Esophagus (tissue), 2 donors: ENCODE results near the gene CD207. TPM values are rescaled to one million over a fixed set of nuclear protein-coding genes. Genes with fewer than 3 reads are reported as not detected.

Experiments used
- H3K27ac ChIP-seq, 2 donors: one replicate each; pipeline ENCODE4 v1.5.1; 2013; ENCODE audit warnings: low read depth in 2 of 2, mild to moderate bottlenecking in 2 of 2, inconsistent platforms in 1 of 2, low read length in 1 of 2, moderate library complexity in 1 of 2
- H3K27me3 ChIP-seq, 2 donors: one replicate each; pipeline ENCODE4 v1.6.1; 2013; ENCODE audit warnings: low read length in 2 of 2, control low read depth in 1 of 2, mild to moderate bottlenecking in 1 of 2; ENCODE audit not compliant: insufficient read depth in 2 of 2, control insufficient read depth in 1 of 2
- H3K36me3 ChIP-seq, 2 donors: one replicate each; pipeline ENCODE4 v1.6.1; 2013; ENCODE audit warnings: low read length in 1 of 2; ENCODE audit not compliant: control insufficient read depth in 2 of 2, insufficient read depth in 2 of 2
- H3K4me1 ChIP-seq, 2 donors: one replicate each; pipeline ENCODE4 v1.6.1; 2013; ENCODE audit warnings: low read length in 1 of 2; ENCODE audit not compliant: control insufficient read depth in 2 of 2, insufficient read depth in 2 of 2
- H3K4me3 ChIP-seq, 2 donors: one replicate each; pipeline ENCODE4 v1.5.1; 2013; ENCODE audit warnings: low read length in 2 of 2, mild to moderate bottlenecking in 2 of 2, low read depth in 1 of 2, moderate library complexity in 1 of 2
- H3K9me3 ChIP-seq, 2 donors: one replicate each; pipeline ENCODE4 v1.6.1; 2013; ENCODE audit warnings: mild to moderate bottlenecking in 2 of 2, low read depth in 1 of 2, low read length in 1 of 2, moderate library complexity in 1 of 2; ENCODE audit not compliant: control insufficient read depth in 2 of 2, insufficient read depth in 1 of 2
- WGBS, 2 donors: extraction: QIAGEN DNeasy Blood & Tissue Kit; methylation state at CpG; one replicate each; pipeline ENCODE4 v1.1.7; 2013; 5-methylcytosine and 5-hydroxymethylcytosine counted together
- polyA plus RNA-seq, 2 donors: library from polyadenylated mRNA; stranded (reverse); fragments of 200-250 nt; gene quantifications; one replicate each; pipeline ENCODE4 v1.2.3, GENCODE V29; 2013
- donor health status: healthy with polysubstance abuse.
- donor health status: Bipolar disorder and iron deficiency.

CD207 gene
- polyA plus RNA-seq, 2 donors = 0.94 to 10.2 TPM

DNA sequence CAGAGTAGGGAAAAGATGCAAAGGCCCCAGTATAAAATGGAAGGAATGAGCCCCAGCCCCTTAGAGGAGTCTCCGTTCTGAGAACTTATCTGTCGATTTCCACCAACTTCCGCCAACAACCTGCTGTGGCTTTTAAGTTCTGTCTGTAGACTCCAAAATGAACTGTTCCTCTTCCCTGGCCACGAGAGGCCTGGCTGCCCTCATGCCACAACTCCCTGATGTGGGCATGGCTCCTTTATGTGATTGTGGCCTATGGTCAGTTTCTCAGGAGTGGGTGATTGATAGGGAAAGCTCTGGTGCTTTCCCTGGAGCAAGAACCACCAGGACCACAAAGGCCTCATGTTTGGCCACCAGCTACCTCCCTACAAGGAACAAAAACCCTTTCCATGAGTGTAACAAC is 18.8 kb upstream of the CD207 start:
- 87 to 90% methylated on average over 4 of the region's 4 CpGs for WGBS, 2 donors
- no peaks in the 10 kb centered on the region for H3K4me1 ChIP-seq
- no peaks in the 10 kb centered on the region for H3K36me3 ChIP-seq
- H3K27ac ChIP-seq = no peak overlapping the region
- H3K9me3 ChIP-seq = no peaks in the 10 kb centered on the region
- H3K4me3 ChIP-seq = no peak overlapping the region
- no peaks in the 10 kb centered on the region for H3K27me3 ChIP-seq

GRCh38 chr2:70852824-70853223 is 17.2 kb upstream of the CD207 start:
- no peak overlapping the region for H3K27ac ChIP-seq
- no peaks in the 10 kb centered on the region for H3K9me3 ChIP-seq
- H3K27me3 ChIP-seq = no peaks in the 10 kb centered on the region
- 84 to 97% methylated on average over 1 of the region's 1 CpG for WGBS, 2 donors
- no peaks in the 10 kb centered on the region for H3K36me3 ChIP-seq
- H3K4me3 ChIP-seq = no peak overlapping the region
- no peaks in the 10 kb centered on the region for H3K4me1 ChIP-seq

- H3K9me3 ChIP-seq = no peaks in the 10 kb centered on the region
- H3K4me3 ChIP-seq = no peak overlapping the region
- no peak overlapping the region for H3K27ac ChIP-seq
- 55 to 56% methylated on average over 4 of the region's 4 CpGs for WGBS, 2 donors
- no peaks in the 10 kb centered on the region for H3K4me1 ChIP-seq
- no peaks in the 10 kb centered on the region for H3K27me3 ChIP-seq
- no peaks in the 10 kb centered on the region for H3K36me3 ChIP-seq
Observed at GRCh38 chr2:70851704-70852103, 16.1 kb upstream of the CD207 start.

DNA sequence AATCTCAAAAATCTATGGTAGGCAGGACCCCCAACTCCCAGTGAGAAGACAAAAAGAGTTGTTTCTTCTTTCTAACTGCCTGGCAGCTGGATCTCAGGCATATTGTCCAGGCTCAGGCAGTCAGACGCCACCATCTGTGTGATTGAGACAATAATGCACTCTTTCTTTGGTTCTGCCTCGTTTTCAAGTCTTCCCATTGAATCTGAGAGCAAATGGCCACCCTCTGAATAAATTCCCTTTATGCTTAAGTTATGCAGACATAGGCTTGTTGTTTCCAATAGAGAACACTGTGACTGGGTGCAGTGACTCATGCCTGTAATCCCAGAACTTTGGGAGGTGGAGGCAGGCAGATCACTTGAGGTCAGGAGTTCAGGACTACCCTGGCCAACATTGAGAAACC is 15.3 kb upstream of the CD207 start:
- Histone ChIP-seq H3K9me3 (no peaks in the 10 kb centered on the region), H3K27ac (no peak overlapping the region), H3K27me3 (no peaks in the 10 kb centered on the region), H3K4me1 (no peaks in the 10 kb centered on the region), H3K36me3 (no peaks in the 10 kb centered on the region), H3K4me3 (no peak overlapping the region)
- 56 to 59% methylated on average over 2 of the region's 2 CpGs for WGBS, 2 donors

- Histone ChIP-seq H3K27me3 (no peaks in the 10 kb centered on the region), H3K4me3 (no peak overlapping the region), H3K9me3 (no peaks in the 10 kb centered on the region), H3K36me3 (no peaks in the 10 kb centered on the region), H3K27ac (no peak overlapping the region), H3K4me1 (no peaks in the 10 kb centered on the region)
- WGBS, 2 donors = 80% methylated on average over 7 of the region's 7 CpGs
Observed at GRCh38 chr2:70842401-70842800, 6.8 kb upstream of the CD207 start.

GRCh38 chr2:70837980-70838925 is 2.6 kb upstream of the CD207 start:
- no peaks in the 10 kb centered on the region for H3K36me3 ChIP-seq
- no peaks in the 10 kb centered on the region for H3K9me3 ChIP-seq
- WGBS, 2 donors = 82 to 84% methylated on average over 10 of the region's 10 CpGs
- no peaks in the 10 kb centered on the region for H3K4me1 ChIP-seq
- no peaks in the 10 kb centered on the region for H3K27me3 ChIP-seq
- H3K27ac ChIP-seq = no peak overlapping the region
- H3K4me3 ChIP-seq = no peak overlapping the region

- Histone ChIP-seq H3K27me3 (no peaks in the 10 kb centered on the region), H3K9me3 (no peaks in the 10 kb centered on the region), H3K36me3 (no peaks in the 10 kb centered on the region), H3K4me3 (no peak overlapping the region), H3K27ac (no peak overlapping the region), H3K4me1 (no peaks in the 10 kb centered on the region)
- 61 to 66% methylated on average over 4 of the region's 4 CpGs for WGBS, 2 donors
Observed at GRCh38 chr2:70834881-70835280, 735 bp downstream of the CD207 start.

- H3K4me3 ChIP-seq = no peak overlapping the region
- 79 to 87% methylated on average over 2 of the region's 2 CpGs for WGBS, 2 donors
- H3K36me3 ChIP-seq = no peaks in the 10 kb centered on the region
- no peaks in the 10 kb centered on the region for H3K27me3 ChIP-seq
- H3K4me1 ChIP-seq = no peaks in the 10 kb centered on the region
- H3K9me3 ChIP-seq = no peaks in the 10 kb centered on the region
- no peak overlapping the region for H3K27ac ChIP-seq
Observed at GRCh38 chr2:70834106-70834505, 1.5 kb downstream of the CD207 start.

DNA sequence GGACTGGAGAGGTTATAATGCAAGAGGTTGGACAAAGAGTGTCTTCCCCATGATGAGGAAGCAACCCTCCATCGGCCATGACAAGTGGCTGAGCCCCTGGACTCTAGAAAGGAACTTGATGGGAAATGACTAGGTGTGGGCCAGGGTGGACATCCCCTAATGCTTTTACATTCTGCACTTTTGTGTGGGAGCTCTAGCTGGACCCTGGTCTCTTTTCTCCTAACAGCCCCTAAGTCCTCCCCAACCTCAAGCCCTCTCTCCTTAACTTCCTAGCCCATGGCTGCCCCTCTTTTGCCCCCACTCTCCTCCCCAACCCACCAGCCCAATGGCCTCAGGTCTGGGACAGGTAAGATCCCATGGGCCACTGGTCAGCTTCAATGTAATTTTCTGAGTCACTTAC is 2.4 kb downstream of the CD207 start:
- Histone ChIP-seq H3K4me1 (no peaks in the 10 kb centered on the region), H3K4me3 (no peak overlapping the region), H3K27ac (no peak overlapping the region), H3K36me3 (no peaks in the 10 kb centered on the region), H3K27me3 (no peaks in the 10 kb centered on the region), H3K9me3 (no peaks in the 10 kb centered on the region)
- WGBS, 2 donors = 69 to 81% methylated on average over 1 of the region's 1 CpG

DNA sequence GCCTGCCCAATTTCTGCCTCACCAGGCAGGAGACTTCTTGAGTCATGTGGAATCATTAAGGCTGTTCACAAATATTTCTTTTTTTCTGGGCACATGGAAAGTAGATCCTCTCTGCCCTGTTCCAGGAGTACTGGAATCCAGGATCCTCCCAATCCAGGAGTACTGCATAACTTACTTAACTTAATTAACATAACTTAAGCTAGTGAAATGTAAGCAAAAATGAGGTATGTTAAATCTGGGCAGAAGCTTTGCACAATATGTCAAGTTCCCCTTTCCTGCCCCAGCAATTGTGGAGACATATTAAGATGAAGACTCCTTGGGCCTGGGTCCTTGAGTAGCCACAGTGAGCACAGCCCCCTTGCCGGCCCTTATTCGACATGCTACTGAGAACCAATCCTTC is 3.2 kb downstream of the CD207 start:
- no peaks in the 10 kb centered on the region for H3K27me3 ChIP-seq
- H3K4me1 ChIP-seq = no peaks in the 10 kb centered on the region
- H3K4me3 ChIP-seq = no peak overlapping the region
- no peak overlapping the region for H3K27ac ChIP-seq
- H3K9me3 ChIP-seq = no peaks in the 10 kb centered on the region
- WGBS, 2 donors = 95 to 99% methylated on average over 2 of the region's 2 CpGs
- H3K36me3 ChIP-seq = no peaks in the 10 kb centered on the region
